Activated CD4-positive, CD25-positive, alpha-beta regulatory T cell treated with anti-CD3 and anti-CD28 coated beads, Interleukin-2, amount 50 U/mL, for 24 hours (primary cell): ENCODE data around the gene CCDC13.

Source experiments
- ATAC-seq, 2 donors: fragments of 150-1000 bp; cut with Tn5 transposase; one replicate each; pipeline ENCODE4 v1.10.0; 2021; ENCODE audit warnings: mild to moderate bottlenecking in 1 of 2, moderate library complexity in 1 of 2

CCDC13 gene

GRCh38 chr3:42799376-42799775 lies 26.3 kb upstream of the CCDC13 start:
- ATAC-seq, result no peak

GRCh38 chr3:42796332-42796885 lies 23.4 kb upstream of the CCDC13 start:
- ATAC-seq, result no peak

- no peak for ATAC-seq
Measured at GRCh38 chr3:42795621-42796181, 22.6 kb upstream of the CCDC13 start.

GRCh38 chr3:42790714-42791229 lies 17.7 kb upstream of the CCDC13 start:
- ATAC-seq, result no peak

GRCh38 chr3:42786631-42787030 lies 13.6 kb upstream of the CCDC13 start:
- ATAC-seq, result no peak

GRCh38 chr3:42786212-42786611 lies 13.2 kb upstream of the CCDC13 start:
- no peak for ATAC-seq

- peak; percentile 64 to 70 for ATAC-seq
Measured at GRCh38 chr3:42780892-42781700, 8.0 kb upstream of the CCDC13 start.

GRCh38 chr3:42780398-42780797 lies 7.3 kb upstream of the CCDC13 start:
- ATAC-seq, result no peak

- ATAC-seq, result no peak
Measured at GRCh38 chr3:42778644-42779043, 5.6 kb upstream of the CCDC13 start.

GRCh38 chr3:42773409-42773751 lies 327 bp upstream of the CCDC13 start:
- ATAC-seq, result no peak

- ATAC-seq, result no peak
Measured at GRCh38 chr3:42771271-42771670, 1.8 kb downstream of the CCDC13 start.

GRCh38 chr3:42769477-42770131 lies 3.4 kb downstream of the CCDC13 start:
- ATAC-seq, result no peak

- no peak for ATAC-seq
Measured at GRCh38 chr3:42764561-42765295, 8.3 kb downstream of the CCDC13 start.

GRCh38 chr3:42764115-42764514 lies 8.9 kb downstream of the CCDC13 start:
- no peak for ATAC-seq

- ATAC-seq, result no peak
Measured at GRCh38 chr3:42763021-42763420, 10.0 kb downstream of the CCDC13 start.

GRCh38 chr3:42762046-42762724 lies 10.9 kb downstream of the CCDC13 start:
- no peak for ATAC-seq

GRCh38 chr3:42758126-42758525 lies 14.9 kb downstream of the CCDC13 start:
- no peak for ATAC-seq

GRCh38 chr3:42756681-42757213 lies 16.3 kb downstream of the CCDC13 start:
- ATAC-seq, result no peak

GRCh38 chr3:42755681-42756578 lies 17.1 kb downstream of the CCDC13 start:
- no peak for ATAC-seq

GRCh38 chr3:42753757-42754156 lies 19.3 kb downstream of the CCDC13 start:
- ATAC-seq, result no peak

GRCh38 chr3:42752961-42753360 lies 20.1 kb downstream of the CCDC13 start:
- no peak for ATAC-seq
